ENCODE measurements around the gene PSMD6. TPM values are rescaled to one million over a fixed set of nuclear protein-coding genes. Genes with fewer than 3 reads are reported as not detected.
A peak's percentile ranks its signal among the peaks of the same experiment; 100 is the strongest.

The PSMD6 gene
- polyA plus RNA-seq, 3 donors: 54.6 to 135 (median 101) TPM

GRCh38 chr3:63986831-63987230 lies 36.5 kb downstream of the PSMD6 start:
- H3K27me3 ChIP-seq (ENCODE audit: control insufficient read depth in 2 of 2, insufficient read depth in 2 of 2, low read length in 2 of 2): no peaks in the 10 kb centered on the region
- peaks cover 12% of the 10 kb centered on the region for H3K4me1 Mint-ChIP-seq
- no peak overlapping the region for H3K27ac ChIP-seq (ENCODE audit: low read depth in 1 of 2, low read length in 2 of 2)
- H2AFZ ChIP-seq (ENCODE audit: insufficient read depth, low read depth, low read length, poor library complexity, severe bottlenecking): no peak overlapping the region
- peaks cover 86 to 99% of the 10 kb centered on the region in 2 donors for H3K36me3 ChIP-seq (replicated peaks in 1 of 2; ENCODE audit: control insufficient read depth in 1 of 2, insufficient read depth in 2 of 2, low read length in 2 of 2)
- H3K9ac ChIP-seq (ENCODE audit: insufficient read depth, low read length, poor library complexity, severe bottlenecking): no peak overlapping the region
- no peak overlapping the region for H3K4me3 ChIP-seq (replicated peaks in 1 of 3; ENCODE audit: low read depth in 2 of 3, low read length in 3 of 3)
- peaks cover 27% of the 10 kb centered on the region for H4K20me1 ChIP-seq (ENCODE audit: insufficient read depth, low read length)
- H3K27ac Mint-ChIP-seq: no peak overlapping the region
- peaks cover 0 to 2% (median 2%) of the 10 kb centered on the region in 3 donors for H3K27me3 Mint-ChIP-seq (ENCODE audit: low read depth in 3 of 3)
- H3K4me3 Mint-ChIP-seq: no peak overlapping the region
- no peak for DNase-seq
- WGBS (ENCODE audit: insufficient coverage): no CpG with 5 or more reads among the region's 2 CpGs
- peaks cover 5 to 10% of the 10 kb centered on the region in 2 donors for H3K4me1 ChIP-seq (ENCODE audit: control insufficient read depth in 1 of 2, insufficient read depth in 2 of 2, low read length in 2 of 2)
- no peaks in the 10 kb centered on the region for H3K9me3 ChIP-seq (replicated peaks in 1 of 2; ENCODE audit: control insufficient read depth in 1 of 2, insufficient read depth in 1 of 2, low read length in 2 of 2)
- TF ChIP-seq CTCF (IDR thresholded peaks at IDR 0.05): no peak
- no peak overlapping the region for H3K4me2 ChIP-seq (replicated peaks; ENCODE audit: extremely low read depth, low read length, poor library complexity, severe bottlenecking)
- H3K36me3 Mint-ChIP-seq: peaks cover 86 to 96% of the 10 kb centered on the region in 2 donors
- intact Hi-C loops (cut with micrococcal nuclease): no loop called here
- peaks cover 9% of the 10 kb centered on the region for H3K79me2 ChIP-seq (ENCODE audit: insufficient read depth, low read length)
- no peaks in the 10 kb centered on the region for H3K9me3 Mint-ChIP-seq

- H3K4me3 Mint-ChIP-seq: no peak overlapping the region
- DNase-seq: no peak
- Histone ChIP-seq H3K4me2 (replicated peaks; ENCODE audit: extremely low read depth, low read length, poor library complexity, severe bottlenecking) (no peak overlapping the region), H3K36me3 (replicated peaks in 1 of 2; ENCODE audit: control insufficient read depth in 1 of 2, insufficient read depth in 2 of 2, low read length in 2 of 2) (peaks cover 82 to 99% of the 10 kb centered on the region in 2 donors), H3K27ac (ENCODE audit: low read depth in 1 of 2, low read length in 2 of 2) (peak overlapping the region in 1 of 2 donors; percentile 8), H2AFZ (ENCODE audit: insufficient read depth, low read depth, low read length, poor library complexity, severe bottlenecking) (no peak overlapping the region), H3K4me1 (ENCODE audit: control insufficient read depth in 1 of 2, insufficient read depth in 2 of 2, low read length in 2 of 2) (peaks cover 5 to 10% of the 10 kb centered on the region in 2 donors), H4K20me1 (ENCODE audit: insufficient read depth, low read length) (peaks cover 27% of the 10 kb centered on the region), H3K79me2 (ENCODE audit: insufficient read depth, low read length) (peaks cover 11% of the 10 kb centered on the region), H3K9me3 (replicated peaks in 1 of 2; ENCODE audit: control insufficient read depth in 1 of 2, insufficient read depth in 1 of 2, low read length in 2 of 2) (no peaks in the 10 kb centered on the region), H3K4me3 (replicated peaks in 1 of 3; ENCODE audit: low read depth in 2 of 3, low read length in 3 of 3) (no peak overlapping the region), H3K27me3 (ENCODE audit: control insufficient read depth in 2 of 2, insufficient read depth in 2 of 2, low read length in 2 of 2) (no peaks in the 10 kb centered on the region), H3K9ac (ENCODE audit: insufficient read depth, low read length, poor library complexity, severe bottlenecking) (no peak overlapping the region)
- H3K9me3 Mint-ChIP-seq: no peaks in the 10 kb centered on the region
- 100% methylated on average over 5 of the region's 7 CpGs for WGBS (ENCODE audit: insufficient coverage)
- H3K27me3 Mint-ChIP-seq (ENCODE audit: low read depth in 3 of 3): peaks cover 0 to 2% (median 2%) of the 10 kb centered on the region in 3 donors
- peaks cover 10% of the 10 kb centered on the region for H3K4me1 Mint-ChIP-seq
- no peak for TF ChIP-seq CTCF (IDR thresholded peaks at IDR 0.05)
- intact Hi-C loops (cut with micrococcal nuclease): no loop called here
- H3K36me3 Mint-ChIP-seq: peaks cover 82 to 96% of the 10 kb centered on the region in 2 donors
- peak overlapping the region in 4 of 7 donors; percentile 1 to 37 (median 19) for H3K27ac Mint-ChIP-seq
Observed at GRCh38 chr3:63986146-63986545, 37.1 kb downstream of the PSMD6 start.

All from CD14-positive monocyte (primary cell).